ENCODE measurements around the gene TMEM164.

DNA sequence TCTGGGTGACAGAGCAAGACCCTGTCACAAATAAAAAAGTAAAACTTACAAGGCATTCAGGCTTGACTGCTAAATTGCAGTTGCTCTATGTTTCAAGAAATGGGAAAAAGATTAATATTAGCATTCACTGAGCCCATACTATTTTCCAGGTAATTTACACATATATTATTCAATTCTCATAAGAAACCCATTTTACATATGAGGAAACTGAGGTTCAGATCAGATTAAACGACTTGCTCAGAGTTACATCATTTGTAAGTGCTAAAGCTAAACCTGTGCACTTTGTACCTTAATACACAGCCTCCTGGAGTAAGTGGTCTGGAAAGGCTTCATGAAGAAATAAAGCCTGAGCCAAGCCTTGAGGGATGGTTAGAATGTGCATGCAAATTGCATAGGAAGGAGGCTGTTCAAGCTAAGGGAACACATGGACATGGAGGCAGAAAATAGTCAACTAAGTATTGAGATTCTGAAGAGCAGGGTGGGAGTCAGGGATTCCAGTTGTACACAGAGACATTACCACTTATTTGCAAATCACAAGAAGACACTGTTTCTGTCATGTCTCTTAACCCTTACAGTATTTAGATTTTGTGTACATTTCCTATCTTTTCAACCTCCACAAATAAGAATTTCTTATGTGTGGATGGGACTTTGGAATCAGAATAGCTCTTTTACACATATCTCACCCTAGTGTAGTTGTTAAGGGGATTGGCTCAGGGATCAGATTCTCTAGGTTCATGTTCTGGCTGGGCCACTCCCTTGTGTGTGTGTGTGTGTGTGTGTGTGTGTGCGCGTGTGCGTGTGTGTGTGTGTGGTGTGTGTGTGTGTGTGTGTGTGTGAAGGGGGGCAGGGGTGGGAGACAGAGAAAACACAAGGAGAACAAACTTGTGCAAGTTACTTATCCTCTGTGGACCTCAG, 113.4 kb downstream of the TMEM164 start:
- no peak for TF ChIP-seq CTCF (IDR thresholded peaks at IDR 0.05; ENCODE audit: insufficient read depth, low read length)
- TF ChIP-seq POLR2AphosphoS5 (IDR thresholded peaks at IDR 0.05; ENCODE audit: low read depth), result no peak
- no peak for TF ChIP-seq GABPA (IDR thresholded peaks at IDR 0.05; ENCODE audit: low read depth)
- TF ChIP-seq REST (IDR thresholded peaks at IDR 0.05; ENCODE audit: insufficient replicate concordance, low read depth), result no peak
- TF ChIP-seq SPI1 (IDR thresholded peaks at IDR 0.05; ENCODE audit: borderline replicate concordance, low read depth), result no peak
